Measurements from ENCODE around the gene RUNX2. TPM values are rescaled to one million over a fixed set of nuclear protein-coding genes. Genes with fewer than 3 reads are reported as not detected.

Gene RUNX2
- total RNA-seq, 1 donor from 2014 or later: 0.09 TPM

DNA sequence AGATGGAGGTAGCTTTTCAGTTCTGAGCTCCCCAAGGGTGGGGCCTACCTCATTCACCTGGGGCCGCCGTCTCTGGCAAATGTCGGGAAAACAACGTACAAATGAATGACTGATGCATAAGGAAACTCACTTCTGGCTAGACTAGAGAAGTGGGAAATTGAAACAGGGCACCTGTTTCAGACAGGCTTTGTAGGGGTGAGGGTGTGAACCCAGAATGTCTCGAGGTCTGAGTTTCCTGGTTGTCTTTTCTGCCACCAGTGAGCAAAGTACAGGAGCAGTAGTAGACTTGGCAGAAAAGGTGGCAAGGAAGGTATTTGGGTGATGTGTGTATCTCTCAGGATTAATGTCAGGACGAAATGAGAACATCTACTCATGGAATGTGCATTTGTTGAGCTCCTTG lies 379.0 kb downstream of the RUNX2 start:
- H3K4me1 Mint-ChIP-seq: no peaks in the 10 kb centered on the region
- TF ChIP-seq, protein P1, sequence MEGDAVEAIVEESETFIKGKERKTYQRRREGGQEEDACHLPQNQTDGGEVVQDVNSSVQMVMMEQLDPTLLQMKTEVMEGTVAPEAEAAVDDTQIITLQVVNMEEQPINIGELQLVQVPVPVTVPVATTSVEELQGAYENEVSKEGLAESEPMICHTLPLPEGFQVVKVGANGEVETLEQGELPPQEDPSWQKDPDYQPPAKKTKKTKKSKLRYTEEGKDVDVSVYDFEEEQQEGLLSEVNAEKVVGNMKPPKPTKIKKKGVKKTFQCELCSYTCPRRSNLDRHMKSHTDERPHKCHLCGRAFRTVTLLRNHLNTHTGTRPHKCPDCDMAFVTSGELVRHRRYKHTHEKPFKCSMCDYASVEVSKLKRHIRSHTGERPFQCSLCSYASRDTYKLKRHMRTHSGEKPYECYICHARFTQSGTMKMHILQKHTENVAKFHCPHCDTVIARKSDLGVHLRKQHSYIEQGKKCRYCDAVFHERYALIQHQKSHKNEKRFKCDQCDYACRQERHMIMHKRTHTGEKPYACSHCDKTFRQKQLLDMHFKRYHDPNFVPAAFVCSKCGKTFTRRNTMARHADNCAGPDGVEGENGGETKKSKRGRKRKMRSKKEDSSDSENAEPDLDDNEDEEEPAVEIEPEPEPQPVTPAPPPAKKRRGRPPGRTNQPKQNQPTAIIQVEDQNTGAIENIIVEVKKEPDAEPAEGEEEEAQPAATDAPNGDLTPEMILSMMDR (IDR thresholded peaks at IDR 0.05): no peak
- TF ChIP-seq EZH2phosphoT487 (IDR thresholded peaks at IDR 0.05) (no peak), EZH2 (IDR thresholded peaks at IDR 0.05) (no peak)
- Histone ChIP-seq H3K9me3 (ENCODE audit: low read depth) (no peaks in the 10 kb centered on the region), H4K20me1 (ENCODE audit: low read depth) (no peaks in the 10 kb centered on the region), H3K27ac (no peak overlapping the region), H3K9ac (no peak overlapping the region), H2AFZ (replicated peaks) (no peak overlapping the region), H3K27me3 (no peaks in the 10 kb centered on the region), H3F3A (ENCODE audit: low read depth) (no peaks in the 10 kb centered on the region), H3K36me3 (no peaks in the 10 kb centered on the region), H3K4me1 (no peaks in the 10 kb centered on the region), H3K79me2 (ENCODE audit: low read depth) (no peaks in the 10 kb centered on the region), H3K4me3 (no peak overlapping the region), H3K4me2 (no peak overlapping the region)
- H3K36me3 Mint-ChIP-seq: no peaks in the 10 kb centered on the region
- no peak for DNase-seq (ENCODE audit: low spot score)
- H3K27ac Mint-ChIP-seq: no peak overlapping the region
- H3K27me3 Mint-ChIP-seq (ENCODE audit: insufficient read depth, low read depth): no peaks in the 10 kb centered on the region
- no peak overlapping the region for H3K4me3 Mint-ChIP-seq
- no peaks in the 10 kb centered on the region for H3K9me3 Mint-ChIP-seq

DNA sequence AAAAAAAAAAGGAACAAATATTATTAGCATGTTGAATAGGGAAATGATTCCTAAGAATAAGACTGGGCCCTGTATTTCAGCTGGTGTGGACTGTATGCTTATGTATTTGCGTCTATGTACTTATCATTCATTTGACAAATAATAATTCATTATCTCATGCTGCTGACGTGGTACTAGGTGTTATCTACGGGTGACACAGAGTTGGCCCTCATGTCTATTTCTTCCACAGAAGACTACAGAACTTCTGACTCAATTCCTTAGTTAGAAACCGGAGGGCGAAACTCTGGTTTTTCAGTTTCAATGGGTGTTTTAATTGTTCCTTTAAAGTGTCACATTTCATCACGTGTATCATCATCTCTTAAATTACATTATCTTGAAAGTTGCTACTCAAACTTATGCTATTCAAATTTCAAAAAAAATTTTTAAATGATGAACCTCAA lies 381.7 kb downstream of the RUNX2 start:
- Histone ChIP-seq H3K27me3 (no peaks in the 10 kb centered on the region), H3K36me3 (no peaks in the 10 kb centered on the region), H3F3A (ENCODE audit: low read depth) (no peaks in the 10 kb centered on the region), H3K79me2 (ENCODE audit: low read depth) (no peaks in the 10 kb centered on the region), H2AFZ (replicated peaks) (no peak overlapping the region), H3K4me1 (peaks cover 3% of the 10 kb centered on the region), H4K20me1 (ENCODE audit: low read depth) (no peaks in the 10 kb centered on the region), H3K4me3 (no peak overlapping the region), H3K9ac (no peak overlapping the region), H3K27ac (no peak overlapping the region), H3K9me3 (ENCODE audit: low read depth) (no peaks in the 10 kb centered on the region), H3K4me2 (no peak overlapping the region)
- TF ChIP-seq EZH2phosphoT487 (IDR thresholded peaks at IDR 0.05) (no peak), EZH2 (IDR thresholded peaks at IDR 0.05) (no peak)
- TF ChIP-seq, protein P1 (IDR thresholded peaks at IDR 0.05): no peak
- Mint-ChIP-seq H3K27me3 (ENCODE audit: insufficient read depth, low read depth) (peaks cover 2% of the 10 kb centered on the region), H3K27ac (no peak overlapping the region), H3K9me3 (no peaks in the 10 kb centered on the region), H3K4me3 (no peak overlapping the region), H3K4me1 (peaks cover 8% of the 10 kb centered on the region), H3K36me3 (no peaks in the 10 kb centered on the region)
- no peak for DNase-seq (ENCODE audit: low spot score)

DNA sequence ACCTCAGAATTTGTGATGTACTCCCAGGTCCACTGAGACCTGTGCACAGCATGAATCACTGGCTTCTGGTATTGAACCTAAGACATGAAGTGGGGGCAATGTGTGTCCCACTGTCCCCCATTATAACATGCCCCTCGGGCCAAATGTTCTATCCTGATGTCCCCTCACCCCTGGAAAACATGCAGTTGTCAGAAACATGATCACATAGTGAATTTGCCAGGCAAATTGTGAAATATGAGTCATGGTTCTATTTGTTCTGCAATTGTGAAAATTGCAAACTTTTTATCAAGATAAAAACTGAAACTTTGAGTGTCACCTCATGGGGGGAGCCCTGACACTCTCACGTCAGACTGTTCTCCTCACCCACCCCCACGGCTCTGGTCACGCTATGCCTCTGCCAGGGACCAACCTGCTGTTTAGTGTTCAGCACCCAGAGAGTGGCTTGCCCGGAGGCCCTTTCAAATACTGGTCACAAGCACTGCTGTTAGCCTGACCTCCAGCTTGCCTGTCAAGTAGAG lies 382.2 kb downstream of the RUNX2 start:
- no peaks in the 10 kb centered on the region for H3K79me2 ChIP-seq (ENCODE audit: low read depth)
- no peak for DNase-seq (ENCODE audit: low spot score)
- TF ChIP-seq EZH2 (IDR thresholded peaks at IDR 0.05): no peak
- TF ChIP-seq EZH2phosphoT487 (IDR thresholded peaks at IDR 0.05): no peak
- TF ChIP-seq, protein P1 (IDR thresholded peaks at IDR 0.05): no peak
- H3K27me3 ChIP-seq: no peaks in the 10 kb centered on the region
- Mint-ChIP-seq H3K36me3 (no peaks in the 10 kb centered on the region), H3K9me3 (no peaks in the 10 kb centered on the region), H3K27ac (no peak overlapping the region), H3K4me1 (peaks cover 9% of the 10 kb centered on the region), H3K27me3 (ENCODE audit: insufficient read depth, low read depth) (peaks cover 2% of the 10 kb centered on the region), H3K4me3 (no peak overlapping the region)
- no peaks in the 10 kb centered on the region for H3F3A ChIP-seq (ENCODE audit: low read depth)
- no peak overlapping the region for H2AFZ ChIP-seq (replicated peaks)
- H3K27ac ChIP-seq: no peak overlapping the region
- no peaks in the 10 kb centered on the region for H3K9me3 ChIP-seq (ENCODE audit: low read depth)
- H3K4me2 ChIP-seq: no peak overlapping the region
- no peak overlapping the region for H3K4me3 ChIP-seq
- no peaks in the 10 kb centered on the region for H4K20me1 ChIP-seq (ENCODE audit: low read depth)
- H3K9ac ChIP-seq: no peak overlapping the region
- H3K4me1 ChIP-seq: peaks cover 3% of the 10 kb centered on the region
- H3K36me3 ChIP-seq: no peaks in the 10 kb centered on the region
